Panc1 (cell line): Measurements from ENCODE around the gene NYAP2.

Experiments used
- POLR2AphosphoS5 ChIP-seq: IDR thresholded peaks from 2 replicates; pipeline ENCODE4 v1.6.1; 2012; ENCODE audit warnings: mild to moderate bottlenecking, low read depth, low read length, moderate library complexity
- REST ChIP-seq, 2 experiments: IDR thresholded peaks; 2 replicates each; pipeline ENCODE4 v1.6.1; 2011 to 2012; ENCODE audit warnings: low read depth in 2 of 2, control low read depth in 1 of 2, low read length in 1 of 2, mild to moderate bottlenecking in 1 of 2, moderate library complexity in 1 of 2; ENCODE audit not compliant: insufficient read depth in 1 of 2
- SIN3A ChIP-seq: IDR thresholded peaks from 2 replicates; pipeline ENCODE4 v1.6.1; 2012; ENCODE audit warnings: low read depth, mild to moderate bottlenecking, low read length, moderate library complexity, borderline replicate concordance; ENCODE audit not compliant: insufficient read depth
- TCF7L2 ChIP-seq: IDR thresholded peaks from 2 replicates; pipeline ENCODE4 v1.6.1; 2011; ENCODE audit warnings: mild to moderate bottlenecking, low read depth, low read length, inconsistent platforms
- TF ChIP-seq, protein P1 (sequence below): fragments of 450-650 bp; IDR thresholded peaks from 2 replicates; pipeline ENCODE4 v1.5.1; 2017; ENCODE audit warnings: mild to moderate bottlenecking

DNA sequence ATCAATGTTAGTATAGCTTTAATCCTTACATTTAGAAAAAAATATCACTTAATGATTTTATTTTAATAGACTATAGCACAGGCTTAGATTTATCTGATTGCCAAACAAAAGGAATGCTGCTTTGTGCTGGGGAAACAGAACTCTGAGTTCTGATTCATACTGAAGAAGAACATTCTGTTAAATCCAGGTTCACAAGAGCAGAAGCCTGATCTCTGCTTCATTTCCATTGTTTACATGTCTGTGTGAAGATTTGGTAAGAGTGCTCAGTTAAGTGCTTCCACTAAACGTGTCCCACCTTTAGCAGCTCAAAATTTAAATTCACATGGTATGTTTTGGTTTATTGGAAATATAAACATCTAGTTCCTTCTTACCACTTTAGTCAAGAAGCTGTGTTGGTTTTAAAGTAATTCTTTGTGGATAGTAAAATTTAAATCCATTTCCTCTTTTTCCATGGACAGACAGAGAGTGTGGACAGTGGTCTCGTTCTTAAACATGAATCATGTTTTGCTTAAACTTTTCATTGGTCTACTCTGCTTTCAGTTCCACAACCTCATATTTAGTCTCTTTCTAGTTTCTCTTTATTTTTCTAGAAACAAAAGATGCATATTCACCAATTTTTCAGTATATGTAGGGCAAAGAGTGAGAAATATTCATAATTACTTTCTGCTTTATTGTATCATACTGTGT, 59.1 kb downstream of the NYAP2 start:
- TF ChIP-seq POLR2AphosphoS5: no peak
- TF ChIP-seq, protein P1, sequence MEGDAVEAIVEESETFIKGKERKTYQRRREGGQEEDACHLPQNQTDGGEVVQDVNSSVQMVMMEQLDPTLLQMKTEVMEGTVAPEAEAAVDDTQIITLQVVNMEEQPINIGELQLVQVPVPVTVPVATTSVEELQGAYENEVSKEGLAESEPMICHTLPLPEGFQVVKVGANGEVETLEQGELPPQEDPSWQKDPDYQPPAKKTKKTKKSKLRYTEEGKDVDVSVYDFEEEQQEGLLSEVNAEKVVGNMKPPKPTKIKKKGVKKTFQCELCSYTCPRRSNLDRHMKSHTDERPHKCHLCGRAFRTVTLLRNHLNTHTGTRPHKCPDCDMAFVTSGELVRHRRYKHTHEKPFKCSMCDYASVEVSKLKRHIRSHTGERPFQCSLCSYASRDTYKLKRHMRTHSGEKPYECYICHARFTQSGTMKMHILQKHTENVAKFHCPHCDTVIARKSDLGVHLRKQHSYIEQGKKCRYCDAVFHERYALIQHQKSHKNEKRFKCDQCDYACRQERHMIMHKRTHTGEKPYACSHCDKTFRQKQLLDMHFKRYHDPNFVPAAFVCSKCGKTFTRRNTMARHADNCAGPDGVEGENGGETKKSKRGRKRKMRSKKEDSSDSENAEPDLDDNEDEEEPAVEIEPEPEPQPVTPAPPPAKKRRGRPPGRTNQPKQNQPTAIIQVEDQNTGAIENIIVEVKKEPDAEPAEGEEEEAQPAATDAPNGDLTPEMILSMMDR: no peak
- TF ChIP-seq SIN3A: no peak
- TF ChIP-seq REST (IDR thresholded peaks at IDR 0.05; ENCODE audit: insufficient read depth in 1 of 2, low read depth in 2 of 2, low read length in 1 of 2): no peak
- no peak for TF ChIP-seq TCF7L2
